DND-41 (cell line): Measurements from ENCODE around the gene ZCCHC24.

Source experiments
- ATAC-seq: fragments of 200-7000 bp; cut with Tn5 transposase; 3 replicates; pipeline ENCODE4 v1.9.1; 2021; ENCODE audit warnings: low read depth; ENCODE audit not compliant: insufficient read depth
- DNase-seq: peaks from one replicate; pipeline ENCODE4 v3.0.0-alpha.2; 2020
- H2AFZ ChIP-seq: 2 replicates; pipeline ENCODE4 v1.6.0; 2012; ENCODE audit warnings: low read depth, low read length
- H3K27ac ChIP-seq: 2 replicates; pipeline ENCODE4 v1.5.1; 2012; ENCODE audit warnings: low read length, inconsistent platforms
- H3K27me3 ChIP-seq: fragments of 200-600 bp; sonication (generic); 2 replicates; pipeline ENCODE4 v1.6.0; 2012; ENCODE audit warnings: low read length, mild to moderate bottlenecking, inconsistent platforms; ENCODE audit not compliant: insufficient read depth, poor library complexity
- H3K36me3 ChIP-seq: 2 replicates; pipeline ENCODE4 v1.5.1; 2012; ENCODE audit warnings: low read length, inconsistent platforms; ENCODE audit not compliant: insufficient read depth
- H3K4me1 ChIP-seq: 2 replicates; pipeline ENCODE4 v1.5.1; 2012; ENCODE audit warnings: mild to moderate bottlenecking, low read length; ENCODE audit not compliant: insufficient read depth
- H3K4me2 ChIP-seq: 2 replicates; pipeline ENCODE4 v1.6.0; 2012; ENCODE audit warnings: mild to moderate bottlenecking, moderate library complexity, low read length, inconsistent platforms; ENCODE audit not compliant: insufficient read depth
- H3K4me3 ChIP-seq, 2 experiments: fragments of 200-600 bp in 1 of 2; shearing (Covaris generic) in 1 of 2; 2 replicates each; pipeline ENCODE4 v1.5.1; 2012 to 2016; ENCODE audit warnings: inconsistent platforms in 2 of 2, low read length in 2 of 2, mild to moderate bottlenecking in 2 of 2, low read depth in 1 of 2, moderate library complexity in 1 of 2
- H3K79me2 ChIP-seq: 2 replicates; pipeline ENCODE4 v1.6.0; 2012; ENCODE audit warnings: low read length, inconsistent platforms; ENCODE audit not compliant: insufficient read depth
- H3K9ac ChIP-seq: 2 replicates; pipeline ENCODE4 v1.6.0; 2012; ENCODE audit warnings: low read depth, mild to moderate bottlenecking, inconsistent platforms, low read length, moderate library complexity
- H3K9me3 ChIP-seq: 2 replicates; pipeline ENCODE4 v1.5.1; 2012; ENCODE audit warnings: low read length, moderate library complexity, mild to moderate bottlenecking, inconsistent platforms; ENCODE audit not compliant: insufficient read depth, severe bottlenecking
- H4K20me1 ChIP-seq: 2 replicates; pipeline ENCODE4 v1.6.0; 2012; ENCODE audit warnings: low read length; ENCODE audit not compliant: insufficient read depth
- EZH2 ChIP-seq: IDR thresholded peaks from 3 replicates; pipeline ENCODE4 v1.6.1; 2012; ENCODE audit warnings: borderline replicate concordance, low read depth, mild to moderate bottlenecking, moderate library complexity, low read length, inconsistent platforms; ENCODE audit not compliant: severe bottlenecking
- TF ChIP-seq, protein P1 (sequence below): IDR thresholded peaks from 2 replicates; pipeline ENCODE4 v1.5.1; 2012; ENCODE audit warnings: borderline replicate concordance, low read length, moderate library complexity, mild to moderate bottlenecking; ENCODE audit not compliant: poor library complexity, severe bottlenecking; ENCODE audit errors: extremely low read depth

ZCCHC24 gene

GRCh38 chr10:79425074-79425532, 20.3 kb downstream of the ZCCHC24 start:
- no peak for ATAC-seq
- Histone ChIP-seq H3K79me2 (no peaks in the 10 kb centered on the region), H3K9ac (no peak overlapping the region), H3K36me3 (no peaks in the 10 kb centered on the region), H2AFZ (no peak overlapping the region), H4K20me1 (no peaks in the 10 kb centered on the region), H3K27me3 (no peaks in the 10 kb centered on the region), H3K9me3 (no peaks in the 10 kb centered on the region), H3K27ac (no peak overlapping the region), H3K4me2 (no peak overlapping the region), H3K4me1 (no peaks in the 10 kb centered on the region), H3K4me3 (no peak overlapping the region)
- DNase-seq: no peak
- TF ChIP-seq, protein P1, sequence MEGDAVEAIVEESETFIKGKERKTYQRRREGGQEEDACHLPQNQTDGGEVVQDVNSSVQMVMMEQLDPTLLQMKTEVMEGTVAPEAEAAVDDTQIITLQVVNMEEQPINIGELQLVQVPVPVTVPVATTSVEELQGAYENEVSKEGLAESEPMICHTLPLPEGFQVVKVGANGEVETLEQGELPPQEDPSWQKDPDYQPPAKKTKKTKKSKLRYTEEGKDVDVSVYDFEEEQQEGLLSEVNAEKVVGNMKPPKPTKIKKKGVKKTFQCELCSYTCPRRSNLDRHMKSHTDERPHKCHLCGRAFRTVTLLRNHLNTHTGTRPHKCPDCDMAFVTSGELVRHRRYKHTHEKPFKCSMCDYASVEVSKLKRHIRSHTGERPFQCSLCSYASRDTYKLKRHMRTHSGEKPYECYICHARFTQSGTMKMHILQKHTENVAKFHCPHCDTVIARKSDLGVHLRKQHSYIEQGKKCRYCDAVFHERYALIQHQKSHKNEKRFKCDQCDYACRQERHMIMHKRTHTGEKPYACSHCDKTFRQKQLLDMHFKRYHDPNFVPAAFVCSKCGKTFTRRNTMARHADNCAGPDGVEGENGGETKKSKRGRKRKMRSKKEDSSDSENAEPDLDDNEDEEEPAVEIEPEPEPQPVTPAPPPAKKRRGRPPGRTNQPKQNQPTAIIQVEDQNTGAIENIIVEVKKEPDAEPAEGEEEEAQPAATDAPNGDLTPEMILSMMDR: no peak
- TF ChIP-seq EZH2: no peak

DNA sequence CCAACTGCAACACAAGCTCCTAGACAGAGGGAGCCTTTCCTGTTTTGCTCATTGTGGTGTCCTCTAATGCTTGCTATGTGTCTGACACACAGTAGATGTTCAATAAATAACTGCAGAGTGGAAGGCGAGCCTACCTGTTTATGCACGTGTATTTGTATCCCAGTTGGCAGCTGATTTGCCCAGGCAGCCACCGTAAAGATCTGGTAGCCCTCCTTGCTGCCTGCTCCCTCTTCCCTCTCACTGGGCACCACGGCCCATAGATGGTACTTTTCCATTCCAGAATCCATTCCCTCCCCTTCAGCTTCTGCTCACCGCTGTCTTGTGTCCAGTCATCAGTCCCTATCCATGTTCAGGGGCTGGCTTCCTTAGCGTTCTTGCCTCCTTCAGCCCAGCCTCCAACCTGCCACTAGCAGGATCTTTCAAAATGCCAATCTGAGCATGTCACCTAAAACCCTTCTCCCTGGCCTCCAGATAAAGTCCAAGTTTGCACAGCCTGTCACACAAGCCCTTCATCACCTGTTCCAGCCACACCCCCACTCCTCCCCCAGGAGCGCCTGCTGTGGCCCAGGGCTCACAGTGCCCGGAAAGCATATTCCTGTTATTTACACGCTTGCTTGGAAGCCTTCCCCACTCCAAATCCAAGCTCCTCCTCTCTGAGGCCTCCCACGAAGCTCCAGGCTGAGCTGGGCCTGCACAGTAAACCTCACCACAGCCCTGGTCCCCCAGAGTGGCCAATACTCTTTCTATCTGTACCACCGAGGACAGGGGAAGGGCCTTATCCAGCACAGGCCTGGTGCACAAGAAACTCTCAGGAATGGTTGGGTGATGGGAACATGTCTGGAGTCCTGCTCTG, 21.0 kb downstream of the ZCCHC24 start:
- DNase-seq (no peak), ATAC-seq (no peak)
- no peak for TF ChIP-seq EZH2
- TF ChIP-seq, protein P1: no peak
- Histone ChIP-seq H3K9ac (no peak overlapping the region), H3K36me3 (no peaks in the 10 kb centered on the region), H3K79me2 (no peaks in the 10 kb centered on the region), H3K4me2 (no peak overlapping the region), H3K4me1 (no peaks in the 10 kb centered on the region), H2AFZ (no peak overlapping the region), H4K20me1 (no peaks in the 10 kb centered on the region), H3K27me3 (no peaks in the 10 kb centered on the region), H3K27ac (no peak overlapping the region), H3K9me3 (no peaks in the 10 kb centered on the region), H3K4me3 (no peak overlapping the region)

DNA sequence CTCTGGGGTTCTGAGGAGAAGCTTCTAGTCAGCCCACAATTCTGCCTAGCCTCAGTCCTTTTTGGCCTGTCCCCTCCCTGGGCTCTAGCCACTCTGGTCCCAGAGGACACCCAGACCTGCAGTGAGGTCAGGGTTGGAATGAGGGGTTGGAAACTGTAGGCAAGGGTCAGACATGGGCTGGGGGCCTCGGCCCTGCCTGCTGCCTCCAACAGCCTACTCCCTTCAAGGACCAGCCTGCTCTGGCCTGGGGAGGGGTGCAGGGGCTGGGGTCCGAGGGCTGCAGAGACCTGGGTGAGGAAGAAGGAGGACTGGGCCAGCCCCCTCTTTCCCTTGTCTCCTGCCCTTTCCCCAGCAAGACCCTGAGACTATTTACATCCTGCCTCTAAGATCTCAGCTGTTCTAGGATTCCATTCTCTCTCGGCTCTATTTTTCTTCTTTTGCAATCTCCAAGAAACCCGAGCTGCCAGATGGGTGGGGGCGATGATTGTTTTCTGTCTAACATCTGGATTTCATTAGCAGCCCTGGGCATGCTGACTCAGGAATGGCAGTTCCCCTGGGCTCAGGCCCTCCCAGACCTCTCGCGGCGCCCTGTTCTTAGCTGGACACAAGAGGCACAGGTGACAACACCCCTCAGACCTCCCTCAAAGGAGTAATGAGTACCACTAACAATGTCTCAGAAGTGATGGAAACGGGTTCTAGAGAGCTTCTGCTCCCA, 23.1 kb downstream of the ZCCHC24 start:
- H4K20me1 ChIP-seq: no peaks in the 10 kb centered on the region
- no peaks in the 10 kb centered on the region for H3K4me1 ChIP-seq
- DNase-seq: no peak
- H3K79me2 ChIP-seq: no peaks in the 10 kb centered on the region
- no peak for ATAC-seq
- H3K4me2 ChIP-seq: no peak overlapping the region
- H3K9ac ChIP-seq: no peak overlapping the region
- no peaks in the 10 kb centered on the region for H3K27me3 ChIP-seq
- TF ChIP-seq EZH2: no peak
- TF ChIP-seq, protein P1: no peak
- H2AFZ ChIP-seq: no peak overlapping the region
- H3K27ac ChIP-seq: no peak overlapping the region
- no peak overlapping the region for H3K4me3 ChIP-seq
- no peaks in the 10 kb centered on the region for H3K36me3 ChIP-seq
- H3K9me3 ChIP-seq: no peaks in the 10 kb centered on the region
